SK-N-SH (cell line): ENCODE measurements around the gene HDAC11. TPM values are rescaled to one million over a fixed set of nuclear protein-coding genes. Genes with fewer than 3 reads are reported as not detected.

Source experiments
- CTCF ChIA-PET: fragments of 300-600, 350-600 bp; formaldehyde crosslinking; extraction: SDS; loops from one replicate; lab custom pipeline; 2021; lab: Yijun Ruan, JAX
- POLR2A ChIA-PET: fragments of 350-600 bp; sonication (Branson Sonifier 250); formaldehyde crosslinking; extraction: SDS; loops from one replicate; lab custom pipeline; 2020; ENCODE audit warnings: antibody characterized with exemption, inconsistent platforms; lab: Yijun Ruan, JAX
- DNase-seq: peaks from one replicate; pipeline ENCODE4 v3.0.0; 2012
- H2AFZ ChIP-seq: fragments of 200-600 bp; sonication (generic); 2 replicates; pipeline ENCODE4 v1.8.1; 2016; ENCODE audit warnings: antibody characterized with exemption, mild to moderate bottlenecking, low read depth
- H3F3A ChIP-seq: fragments of 200-600 bp; sonication (generic); replicated peaks from 2 replicates; pipeline ENCODE3; 2016; ENCODE audit warnings: antibody characterized with exemption, mild to moderate bottlenecking; ENCODE audit not compliant: insufficient read depth
- H3K27ac ChIP-seq, 2 experiments: fragments of 200-500 bp in 1 of 2; fragments of 200-600 bp in 1 of 2; sonication (Bioruptor generic) in 1 of 2; sonication (generic), shearing (Covaris generic) in 1 of 2; 2 replicates each; pipeline versions ENCODE4 v1.5.1 to v1.6.1; 2014 to 2016; ENCODE audit warnings: low read depth in 2 of 2, inconsistent platforms in 1 of 2, low read length in 1 of 2, mild to moderate bottlenecking in 1 of 2, mixed read lengths in 1 of 2
- H3K27me3 ChIP-seq: fragments of 200-600 bp; sonication (generic), shearing (Covaris generic); 2 replicates; pipeline ENCODE4 v1.6.1; 2016; ENCODE audit warnings: mixed run types; ENCODE audit not compliant: insufficient read depth
- H3K36me3 ChIP-seq, 2 experiments: fragments of 200-500 bp in 1 of 2; fragments of 200-600 bp in 1 of 2; sonication (Bioruptor generic) in 1 of 2; sonication (generic) in 1 of 2; replicated peaks in 1 of 2; 2 replicates each; pipeline versions ENCODE3 to v1.5.1; 2014 to 2016; ENCODE audit warnings: low read length in 1 of 2, mild to moderate bottlenecking in 1 of 2; ENCODE audit not compliant: insufficient read depth in 2 of 2, control insufficient read depth in 1 of 2
- H3K4me1 ChIP-seq, 2 experiments: fragments of 200-500 bp in 1 of 2; fragments of 200-600 bp in 1 of 2; sonication (Bioruptor generic) in 1 of 2; sonication (generic), shearing (Covaris generic) in 1 of 2; 2 replicates each; pipeline versions ENCODE4 v1.5.1 to v1.6.1; 2014 to 2016; ENCODE audit warnings: low read depth in 1 of 2, low read length in 1 of 2, mixed run types in 1 of 2; ENCODE audit not compliant: insufficient read depth in 2 of 2, control insufficient read depth in 1 of 2
- H3K4me2 ChIP-seq: fragments of 200-600 bp; sonication (generic), shearing (Covaris generic); 2 replicates; pipeline ENCODE4 v1.6.1; 2017; ENCODE audit warnings: mixed run types
- H3K4me3 ChIP-seq, 2 experiments: fragments of 200-500 bp in 1 of 2; fragments of 200-600 bp in 1 of 2; sonication (Bioruptor generic) in 1 of 2; sonication (generic), shearing (Covaris generic) in 1 of 2; 2 replicates each; pipeline versions ENCODE4 v1.5.1 to v1.8.1; 2014 to 2016; ENCODE audit warnings: low read depth in 2 of 2, inconsistent platforms in 1 of 2, low read length in 1 of 2, mild to moderate bottlenecking in 1 of 2, mixed read lengths in 1 of 2, moderate library complexity in 1 of 2
- H3K79me2 ChIP-seq: fragments of 200-600 bp; sonication (generic); 2 replicates; pipeline ENCODE4 v1.8.1; 2017; ENCODE audit warnings: mild to moderate bottlenecking; ENCODE audit not compliant: insufficient read depth
- H3K9ac ChIP-seq: fragments of 200-600 bp; sonication (generic); 2 replicates; pipeline ENCODE4 v1.6.1; 2017; ENCODE audit warnings: mixed run types
- H3K9me2 ChIP-seq: fragments of 200-600 bp; sonication (generic); 2 replicates; pipeline ENCODE4 v1.6.1; 2017; ENCODE audit warnings: mixed run types
- H3K9me3 ChIP-seq: fragments of 200-600 bp; sonication (generic); 2 replicates; pipeline ENCODE4 v1.6.1; 2017; ENCODE audit warnings: mixed run types, mild to moderate bottlenecking, moderate library complexity
- H4K20me1 ChIP-seq: fragments of 200-600 bp; sonication (generic); 2 replicates; pipeline ENCODE4 v1.6.1; 2017; ENCODE audit warnings: mild to moderate bottlenecking, mixed run types; ENCODE audit not compliant: insufficient read depth
- CTCF ChIP-seq: fragments of 200-600 bp; sonication (generic); IDR thresholded peaks from 2 replicates; pipeline ENCODE4 v1.6.1; 2017; ENCODE audit warnings: antibody characterized with exemption, mild to moderate bottlenecking, moderate library complexity
- EP300 ChIP-seq, 2 experiments: IDR thresholded peaks; 2 replicates each; pipeline versions ENCODE4 v1.4.0 to v1.6.1; 2012; ENCODE audit warnings: borderline replicate concordance in 1 of 2, low read depth in 1 of 2, low read length in 1 of 2
- EZH2phosphoT487 ChIP-seq: fragments of 200-600 bp; sonication (generic); IDR thresholded peaks from 2 replicates; pipeline ENCODE4 v1.6.1; 2017; ENCODE audit warnings: low read depth, mixed run types, mild to moderate bottlenecking, antibody characterized with exemption, moderate library complexity, borderline replicate concordance
- GABPA ChIP-seq: IDR thresholded peaks from 2 replicates; pipeline ENCODE4 v1.4.0; 2012; ENCODE audit warnings: low read depth, mild to moderate bottlenecking
- GATA2 ChIP-seq: sonication (generic); formaldehyde crosslinking; IDR thresholded peaks from 2 replicates; pipeline ENCODE4 v1.5.0; 2020; ENCODE audit warnings: mild to moderate bottlenecking, missing genetic modification reagents
- IRF3 ChIP-seq: fragments of 150-350 bp; IDR thresholded peaks from 2 replicates; pipeline ENCODE4 v1.6.1; 2016; ENCODE audit warnings: mild to moderate bottlenecking, low read depth, low read length
- JUND ChIP-seq: IDR thresholded peaks from 2 replicates; pipeline ENCODE4 v1.4.0; 2012
- MAX ChIP-seq: IDR thresholded peaks from 2 replicates; pipeline ENCODE4 v1.4.0; 2012; ENCODE audit warnings: low read depth
- MXI1 ChIP-seq: IDR thresholded peaks from 2 replicates; pipeline ENCODE4 v1.6.1; 2012; ENCODE audit warnings: mild to moderate bottlenecking, low read depth, low read length, improper control_type of control experiment
- NFIC ChIP-seq: IDR thresholded peaks from 2 replicates; pipeline ENCODE4 v1.4.0; 2012; ENCODE audit warnings: borderline replicate concordance
- NRF1 ChIP-seq: IDR thresholded peaks from 2 replicates; pipeline ENCODE4 v1.6.1; 2012; ENCODE audit warnings: low read depth, mild to moderate bottlenecking, low read length
- POLR2AphosphoS5 ChIP-seq: IDR thresholded peaks from 2 replicates; pipeline ENCODE4 v1.6.1; 2012; ENCODE audit warnings: low read depth, low read length
- RAD21 ChIP-seq: IDR thresholded peaks from 2 replicates; pipeline ENCODE4 v1.6.1; 2012; ENCODE audit warnings: mild to moderate bottlenecking, low read length
- RCOR1 ChIP-seq: fragments of 150-350 bp; IDR thresholded peaks from 2 replicates; pipeline ENCODE4 v1.6.1; 2017; ENCODE audit warnings: antibody characterized with exemption, low read length
- RFX5 ChIP-seq: IDR thresholded peaks from 2 replicates; pipeline ENCODE4 v1.6.1; 2012; ENCODE audit warnings: mild to moderate bottlenecking, improper control_type of control experiment, low read length
- RXRA ChIP-seq: IDR thresholded peaks from 2 replicates; pipeline ENCODE4 v1.4.0; 2012; ENCODE audit warnings: low read depth, mild to moderate bottlenecking, borderline replicate concordance
- TEAD4 ChIP-seq: IDR thresholded peaks from 2 replicates; pipeline ENCODE4 v1.4.0; 2012; ENCODE audit warnings: mild to moderate bottlenecking, borderline replicate concordance; ENCODE audit not compliant: insufficient read depth
- USF2 ChIP-seq: fragments of 150-350 bp; IDR thresholded peaks from 2 replicates; pipeline ENCODE4 v1.6.1; 2017; ENCODE audit warnings: antibody characterized with exemption, low read length, low read depth, borderline replicate concordance
- ZBTB33 ChIP-seq: IDR thresholded peaks from 2 replicates; pipeline ENCODE4 v1.4.0; 2012; ENCODE audit warnings: low read depth, borderline replicate concordance
- WGBS: methylation state at CpG from one replicate; pipeline ENCODE4 v1.1.6; 2017; ENCODE audit warnings: low lambda C conversion rate; 5-methylcytosine and 5-hydroxymethylcytosine counted together
- polyA plus RNA-seq, 3 experiments: library from polyadenylated mRNA; depleted of rRNA; stranded (reverse); fragments of >200 nt; gene quantifications; 2 replicates each; pipeline ENCODE4 v1.2.3, GENCODE V29; 2012

Gene HDAC11
- polyA plus RNA-seq, 1 of the 3 experiments (the other 2 are of a cell fraction): 17.5 TPM

GRCh38 chr3:13541691-13542090 lies 61.6 kb downstream of the HDAC11 start:
- H3K9ac ChIP-seq: no peak overlapping the region
- H3F3A ChIP-seq: peaks cover 3% of the 10 kb centered on the region
- no peak for TF ChIP-seq MAX
- TF ChIP-seq GABPA: no peak
- TF ChIP-seq RCOR1: no peak
- TF ChIP-seq JUND: no peak
- no peak for TF ChIP-seq NRF1
- TF ChIP-seq RFX5: no peak
- no peak for TF ChIP-seq GATA2 (CRISPR knock-in tag)
- TF ChIP-seq RXRA: no peak
- TF ChIP-seq EP300 (IDR thresholded peaks at IDR 0.05; ENCODE audit: borderline replicate concordance in 1 of 2, low read depth in 1 of 2, low read length in 1 of 2): no peak
- no peak for TF ChIP-seq RAD21
- no peak for TF ChIP-seq USF2
- TF ChIP-seq MXI1: no peak
- no peak for TF ChIP-seq TEAD4
- TF ChIP-seq IRF3: no peak
- no peak for TF ChIP-seq POLR2AphosphoS5
- H3K9me2 ChIP-seq: no peaks in the 10 kb centered on the region
- H3K9me3 ChIP-seq: no peaks in the 10 kb centered on the region
- H2AFZ ChIP-seq: no peak overlapping the region
- H3K27ac ChIP-seq: no peak overlapping the region
- no peaks in the 10 kb centered on the region for H3K27me3 ChIP-seq
- H3K4me3 ChIP-seq: no peak overlapping the region
- ChIA-PET CTCF (no interaction called here), POLR2A (no interaction called here)
- H4K20me1 ChIP-seq: no peaks in the 10 kb centered on the region
- H3K79me2 ChIP-seq: no peaks in the 10 kb centered on the region
- H3K36me3 ChIP-seq: no peaks in the 10 kb centered on the region
- DNase-seq: no peak
- H3K4me2 ChIP-seq: no peak overlapping the region
- peaks cover 0 to 6% of the 10 kb centered on the region in 2 experiments; a peak in 1 of 4 replicates for H3K4me1 ChIP-seq
- 65% methylated on average over 3 of the region's 3 CpGs for WGBS

GRCh38 chr3:13542142-13542541 lies 62.0 kb downstream of the HDAC11 start:
- WGBS: 69% methylated on average over 3 of the region's 3 CpGs
- Histone ChIP-seq H3K27ac (no peak overlapping the region), H4K20me1 (no peaks in the 10 kb centered on the region), H3K36me3 (no peaks in the 10 kb centered on the region), H3K9ac (no peak overlapping the region), H3K9me2 (no peaks in the 10 kb centered on the region), H3K9me3 (no peaks in the 10 kb centered on the region), H3K27me3 (no peaks in the 10 kb centered on the region), H3F3A (peaks cover 3% of the 10 kb centered on the region), H3K4me2 (no peak overlapping the region), H3K4me3 (no peak overlapping the region), H2AFZ (no peak overlapping the region), H3K4me1 (peaks cover 0 to 10% of the 10 kb centered on the region in 2 experiments; a peak in 1 of 4 replicates), H3K79me2 (no peaks in the 10 kb centered on the region)
- CTCF ChIA-PET: no interaction called here
- DNase-seq: no peak
- no peak for TF ChIP-seq GATA2 (CRISPR knock-in tag)
- TF ChIP-seq POLR2AphosphoS5: no peak
- no peak for TF ChIP-seq NFIC
- no peak for TF ChIP-seq EZH2phosphoT487
- TF ChIP-seq CTCF: no peak
- TF ChIP-seq TEAD4: no peak
- no peak for TF ChIP-seq ZBTB33
- no peak for TF ChIP-seq USF2
- POLR2A ChIA-PET: no interaction called here
